NCI-H2171 treated with DMSO at 0.1 percent for 48 hours (cell line): ENCODE results near the gene USP28.
"Not testable (repeated sequence)": the region's sequence is repeated elsewhere in the genome, so short reads cannot be mapped to it uniquely, and the experiment has no call there.

Experiments
- DNase-seq: peaks from one replicate; lab custom pipeline; 2025; lab: John Stamatoyannopoulos, UW

The USP28 gene

DNA sequence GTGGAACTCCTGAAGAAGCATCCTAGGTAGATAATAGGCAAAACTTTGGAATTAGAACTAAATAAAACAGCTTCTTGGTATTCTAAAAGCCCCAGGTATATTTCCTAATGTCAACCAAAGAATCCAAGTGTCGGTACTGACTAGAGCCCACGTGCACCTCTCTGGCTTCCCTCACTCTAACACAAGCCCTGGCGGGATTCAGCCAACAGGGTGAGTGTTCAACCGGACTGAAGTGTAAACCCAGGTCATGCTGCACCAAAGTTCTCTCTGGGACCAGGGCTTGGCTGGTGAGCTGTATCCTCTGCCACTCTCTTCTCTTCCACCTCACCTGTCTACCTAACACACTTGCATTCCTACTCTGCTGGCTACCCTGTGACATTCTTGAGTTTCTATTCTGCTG is 40.1 kb downstream of the USP28 start:
- no peak for DNase-seq

DNA sequence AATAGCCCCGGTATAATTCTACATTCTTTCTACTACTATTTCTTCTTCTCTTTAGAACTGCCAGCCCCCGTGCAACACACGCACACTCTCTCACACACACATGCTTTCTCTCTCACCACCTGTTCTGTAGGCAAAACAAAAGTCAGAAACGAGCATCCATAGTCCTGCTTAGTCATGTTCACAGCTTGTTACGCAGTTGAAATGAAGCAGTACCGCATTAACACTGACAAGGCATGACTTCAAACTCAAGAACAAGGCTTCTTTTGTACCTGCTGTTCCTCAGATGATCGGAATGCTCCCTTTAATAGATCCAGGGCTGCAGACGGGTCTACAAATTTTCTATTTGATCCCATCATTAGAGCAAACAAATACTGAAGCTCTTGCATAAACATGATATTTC is 42.2 kb downstream of the USP28 start:
- no peak for DNase-seq

DNA sequence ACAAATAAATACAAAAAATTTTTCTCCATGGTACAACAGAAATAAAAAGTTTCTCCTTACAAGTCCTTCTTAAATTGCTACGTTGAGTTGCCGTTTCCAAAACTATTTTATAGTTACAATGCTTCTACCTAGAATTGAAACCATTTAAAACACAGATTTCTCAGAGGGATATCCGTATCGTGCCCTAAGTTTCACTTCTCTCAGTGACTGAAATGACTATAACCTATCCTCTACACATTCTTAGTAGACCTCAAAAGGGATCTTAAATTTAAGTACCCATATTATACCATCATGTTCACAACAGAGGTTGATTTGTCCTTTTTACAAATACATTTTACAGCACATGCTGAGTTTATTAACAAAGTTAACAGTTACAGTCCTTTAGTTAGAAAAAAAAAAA is 44.1 kb downstream of the USP28 start:
- no peak for DNase-seq

- no peak for DNase-seq
Observed at GRCh38 chr11:113829751-113830150, 45.6 kb downstream of the USP28 start.

GRCh38 chr11:113828191-113828590 is 47.2 kb downstream of the USP28 start:
- DNase-seq, result peak; percentile 76

DNA sequence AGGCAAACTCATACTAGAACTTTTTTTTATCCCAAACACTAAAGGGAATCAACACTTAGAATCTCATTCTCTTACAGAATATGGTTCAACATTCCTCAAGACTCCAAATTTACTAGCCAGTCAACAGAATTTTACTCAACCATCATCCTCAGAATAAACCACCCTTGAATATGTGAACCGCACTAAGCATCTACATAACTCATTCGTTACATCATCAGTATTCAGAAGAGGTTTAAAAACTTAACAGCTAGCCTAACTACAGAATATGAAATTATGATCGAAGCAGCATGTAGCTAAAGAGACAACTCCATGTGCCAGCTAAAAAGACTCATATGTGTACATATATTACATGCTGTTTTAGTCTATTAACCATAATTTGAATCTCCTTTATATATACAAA is 47.9 kb downstream of the USP28 start:
- no peak for DNase-seq

DNA sequence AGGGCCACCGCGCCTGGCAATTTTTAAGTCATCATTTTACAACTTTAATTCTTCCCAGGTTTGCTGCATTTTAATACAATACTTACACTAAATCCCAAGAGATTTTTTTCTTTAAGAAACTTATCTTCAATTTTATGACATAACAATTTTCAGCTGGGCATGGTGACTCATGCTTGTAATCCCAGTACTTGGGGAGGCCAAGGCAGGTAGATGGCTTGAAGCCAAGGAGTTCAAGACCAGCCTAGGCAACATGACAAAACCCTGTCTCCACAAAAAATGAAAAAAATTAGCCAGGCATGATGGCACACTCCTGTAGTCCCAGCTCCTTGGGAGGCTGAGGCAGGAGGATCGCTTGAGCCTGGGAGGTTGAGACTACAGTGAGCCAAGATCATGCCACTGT is 56.9 kb downstream of the USP28 start:
- DNase-seq, result no peak

- DNase-seq, result no peak
Observed at GRCh38 chr11:113817626-113818025, 57.7 kb downstream of the USP28 start.

DNA sequence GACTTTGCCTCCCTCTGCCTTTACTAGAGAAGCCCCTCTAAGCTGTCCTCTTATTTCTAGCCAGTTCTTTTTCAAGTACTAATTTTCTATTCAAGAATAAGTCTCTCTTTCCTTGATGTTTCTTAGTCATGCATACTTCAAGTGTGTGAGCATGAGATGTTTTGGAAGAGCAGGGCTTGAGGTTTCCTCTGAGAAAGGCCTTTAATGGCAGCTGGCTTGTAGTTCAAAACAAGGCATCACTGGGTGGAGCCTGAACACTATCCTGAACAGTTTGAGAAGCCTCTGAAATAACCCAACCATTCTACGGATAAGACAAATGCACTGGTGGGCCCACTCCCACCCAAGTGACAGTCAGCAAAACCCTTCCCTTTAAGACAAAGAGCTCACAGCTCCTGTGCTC is 58.2 kb downstream of the USP28 start:
- no peak for DNase-seq

DNA sequence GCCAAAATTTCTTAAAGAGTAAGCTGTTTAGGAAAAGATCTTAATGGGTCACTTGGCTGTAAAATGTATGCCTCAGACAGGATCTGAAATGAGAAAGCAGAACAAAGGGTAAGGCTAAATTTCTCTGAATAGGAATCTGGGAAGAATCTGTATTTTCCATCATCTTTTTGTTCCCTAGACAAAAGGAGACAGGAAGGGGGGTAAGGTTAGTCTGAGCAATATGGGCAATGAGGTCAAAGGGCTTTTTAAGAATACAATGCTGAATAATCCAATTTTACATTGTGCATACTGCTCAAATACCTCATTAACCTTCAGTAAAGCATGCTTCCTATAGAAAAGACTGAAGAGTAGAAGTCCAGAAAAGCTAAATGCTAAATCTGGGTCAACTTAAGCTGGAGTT is 61.2 kb downstream of the USP28 start:
- DNase-seq, result no peak

GRCh38 chr11:113808931-113809330 is 66.4 kb downstream of the USP28 start:
- DNase-seq, result no peak

GRCh38 chr11:113806406-113806805 is 69.0 kb downstream of the USP28 start:
- no peak for DNase-seq

GRCh38 chr11:113805640-113806039 is 69.7 kb downstream of the USP28 start:
- no peak for DNase-seq

GRCh38 chr11:113802621-113803020 is 72.8 kb downstream of the USP28 start:
- no peak for DNase-seq

DNA sequence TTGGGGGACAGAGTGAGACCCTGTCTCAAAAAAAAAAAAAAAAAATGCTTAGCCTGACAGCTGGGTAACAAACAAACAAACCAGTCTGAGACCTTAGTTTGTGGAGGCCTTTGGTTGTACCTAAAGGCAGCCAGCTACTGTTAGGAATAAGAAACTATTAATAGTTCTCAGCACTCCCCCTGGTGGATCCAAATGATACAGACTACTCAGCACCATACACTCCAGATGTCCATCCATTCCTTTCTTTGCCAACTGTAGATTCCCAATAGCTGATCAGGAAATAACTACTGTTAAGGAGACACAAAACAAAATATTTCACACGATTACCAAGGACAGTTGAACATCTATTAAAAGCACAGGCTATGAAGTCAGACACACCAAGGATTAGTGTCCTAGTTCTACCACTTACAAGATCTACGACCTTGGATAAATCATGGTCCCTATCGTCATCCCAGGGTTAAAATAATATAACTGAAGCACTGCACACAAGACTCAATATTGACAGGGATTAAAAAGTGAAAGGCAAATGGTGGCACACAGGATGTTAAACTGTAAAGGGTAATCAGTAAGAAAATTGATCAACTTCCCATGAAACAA is 78.6 kb downstream of the USP28 start:
- DNase-seq, result peak; percentile 70

- no peak for DNase-seq
Observed at GRCh38 chr11:113789675-113790320, 85.6 kb downstream of the USP28 start.

- DNase-seq, result not testable (repeated sequence)
Observed at GRCh38 chr11:113789016-113789415, 86.4 kb downstream of the USP28 start.

DNA sequence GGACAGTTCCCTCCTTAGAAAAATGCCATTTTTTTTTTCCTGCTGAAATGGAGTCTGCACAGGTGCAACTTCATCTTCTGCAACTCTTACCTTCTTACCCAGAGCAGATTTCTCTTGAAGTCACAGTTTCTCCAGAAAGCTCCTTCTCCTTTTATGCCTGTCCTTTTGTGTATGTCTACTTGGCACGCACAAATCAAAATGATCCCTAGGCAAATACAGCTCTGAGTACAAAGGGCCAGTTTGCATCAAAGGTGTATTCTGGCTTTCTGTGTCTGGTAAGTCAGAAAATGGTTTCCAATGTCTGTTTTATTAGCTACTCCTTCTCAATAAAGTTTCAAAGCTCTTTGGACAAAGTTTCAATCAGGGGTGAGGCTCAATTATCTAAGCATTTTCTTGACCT is 93.2 kb downstream of the USP28 start:
- DNase-seq, result no peak

DNA sequence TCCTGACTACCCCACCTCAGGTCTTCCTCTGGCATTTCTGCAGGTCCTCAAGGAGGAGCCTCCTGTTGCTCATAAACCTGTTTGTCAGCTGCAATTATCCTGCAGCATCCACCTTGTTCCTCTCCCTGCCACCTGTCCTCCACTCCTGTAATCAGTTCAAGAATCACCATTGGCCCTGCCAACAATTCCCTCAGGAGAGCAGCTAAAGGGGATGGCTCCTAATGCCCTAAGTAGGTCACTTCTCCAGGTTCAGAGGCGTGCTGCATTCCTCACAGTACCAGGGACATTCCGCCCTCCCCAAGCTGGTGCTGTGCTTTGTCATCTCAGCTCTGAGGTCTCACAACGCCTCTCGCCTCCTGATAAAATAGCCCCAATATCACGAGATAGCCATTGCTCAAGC is 93.7 kb downstream of the USP28 start:
- DNase-seq, result peak; percentile 50

GRCh38 chr11:113779496-113779895 is 95.9 kb downstream of the USP28 start, which contains the start of gene CLDN25:
TSS of gene CLDN25 (plus strand) at chr11:113779796. CDS start at chr11:113779796, 0 bp downstream.
- DNase-seq, result no peak

- peak; percentile 82 for DNase-seq
Observed at GRCh38 chr11:113778111-113778910, 97.1 kb downstream of the USP28 start.

GRCh38 chr11:113774174-113774503 is 101.2 kb downstream of the USP28 start:
- no peak for DNase-seq

DNA sequence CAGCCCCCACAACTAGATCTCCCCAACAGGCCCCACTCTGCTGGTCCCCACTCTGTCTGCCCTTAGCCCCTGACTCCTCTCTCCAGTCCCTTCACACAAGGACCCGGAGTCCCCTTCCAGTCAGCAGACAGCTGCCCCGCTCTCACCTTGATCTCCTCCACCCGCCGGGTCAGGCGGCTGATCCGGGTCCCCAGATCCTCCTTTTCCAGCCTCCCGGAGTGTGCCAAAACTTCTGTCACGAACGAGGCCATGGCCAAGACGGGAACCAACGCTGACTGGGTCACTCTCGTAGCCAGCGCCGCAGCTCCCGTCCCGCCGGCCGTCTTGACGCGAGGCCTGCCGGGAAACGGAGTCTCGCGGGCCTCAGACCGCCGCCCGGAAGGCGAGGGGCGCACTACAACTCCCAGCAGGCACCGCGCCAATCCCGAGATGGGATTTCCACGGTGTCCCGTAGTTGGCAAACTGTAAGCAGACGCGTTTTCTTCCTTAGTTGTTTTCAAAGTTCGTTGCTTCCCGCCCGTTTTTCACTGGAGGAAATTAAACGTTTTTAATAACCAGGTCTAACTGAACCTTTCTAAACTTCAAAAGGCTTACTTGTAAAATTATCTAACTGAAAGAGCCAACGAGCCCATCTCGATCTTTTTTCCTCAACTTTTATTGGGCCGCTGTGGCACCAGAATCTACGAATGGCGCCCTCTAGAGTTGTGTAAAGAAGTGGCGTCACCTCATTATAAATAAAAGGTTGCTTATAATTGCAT is 101.8 kb downstream of the USP28 start, which contains the start of gene ZW10:
Gene ZW10, minus strand, starts transcription at position 277 of the 758 bp plus-strand sequence. Its CDS starts 26 bp downstream, at position 251.
- peak; percentile 94 for DNase-seq
